HepG2 (cell line): Measurements from ENCODE around the gene CBY2. TPM values are rescaled to one million over a fixed set of nuclear protein-coding genes. Genes with fewer than 3 reads are reported as not detected.

Source experiments
- ATAC-seq: fragments of 200-7000 bp; cut with Tn5 transposase; 3 replicates; pipeline ENCODE4 v1.9.1; 2020; ENCODE audit warnings: mild to moderate bottlenecking, moderate library complexity
- BruUV-seq: library from RNA; stranded (reverse); fragments of 400-500 nt; replicated peaks from 2 replicates; lab custom pipeline; 2021; lab: Mats Ljungman, UMichigan
- CTCF ChIA-PET: fragments of 300-600 bp; formaldehyde crosslinking; extraction: SDS; loops from one replicate; lab custom pipeline; 2021; ENCODE audit warnings: low total read pairs, inconsistent platforms, low intra/inter-chr PET ratio; lab: Yijun Ruan, JAX
- POLR2A ChIA-PET: fragments of 350-600 bp; sonication (Branson Sonifier 250); formaldehyde crosslinking; loops from one replicate; lab custom pipeline; 2020; ENCODE audit warnings: antibody characterized with exemption, inconsistent platforms; lab: Yijun Ruan, JAX
- DNase-seq: peaks from one replicate; pipeline ENCODE4 v3.0.0-alpha.2; 2015; ENCODE audit warnings: low spot score
- FAIRE-seq: peaks from 3 replicates; lab custom pipeline; 2011; peaks lifted over from hg19 to GRCh38; lab: Jason Lieb, UNC
- H2AFZ ChIP-seq: one replicate; pipeline ENCODE4 v1.6.1; 2011; ENCODE audit warnings: low read length, inconsistent platforms
- H3K27ac ChIP-seq: fragments of 300-600 bp; 3 replicates; pipeline ENCODE4 v1.8.0; 2011; ENCODE audit warnings: mixed run types, mild to moderate bottlenecking, mixed read lengths, low read length, inconsistent platforms; ENCODE audit not compliant: insufficient read depth; ENCODE audit errors: extremely low read length
- H3K27me3 ChIP-seq, 2 experiments: fragments of 200-600 bp in 1 of 2; 2 replicates in 1 of 2; 3 replicates in 1 of 2; pipeline versions ENCODE4 v1.6.0 to v1.8.0; 2011; ENCODE audit warnings: low read length in 2 of 2, mild to moderate bottlenecking in 2 of 2, moderate library complexity in 2 of 2, inconsistent platforms in 1 of 2; ENCODE audit not compliant: insufficient read depth in 2 of 2, control insufficient read depth in 1 of 2
- H3K36me3 ChIP-seq, 2 experiments: fragments of 200-600 bp in 1 of 2; replicated peaks in 1 of 2; 2 replicates in 1 of 2; 3 replicates in 1 of 2; pipeline versions ENCODE4 v1.5.1 to v1.8.0; 2011; ENCODE audit warnings: low read length in 2 of 2, inconsistent platforms in 1 of 2; ENCODE audit not compliant: insufficient read depth in 2 of 2, control insufficient read depth in 1 of 2
- H3K4me1 ChIP-seq: 2 replicates; pipeline ENCODE4 v1.5.1; 2012; ENCODE audit warnings: low read length, inconsistent platforms; ENCODE audit not compliant: insufficient read depth
- H3K4me2 ChIP-seq: 2 replicates; pipeline ENCODE4 v1.6.0; 2011; ENCODE audit warnings: low read depth, low read length, inconsistent platforms
- H3K4me3 ChIP-seq, 3 experiments: fragments of 200-600 bp in 1 of 3; sonication (generic), shearing (Covaris generic) in 1 of 3; replicated peaks in 1 of 3; 2 replicates each; pipeline ENCODE4 v1.5.1; 2011 to 2016; ENCODE audit warnings: low read length in 3 of 3, inconsistent platforms in 2 of 3, low read depth in 2 of 3, mild to moderate bottlenecking in 2 of 3, control low read depth in 1 of 3, mixed read lengths in 1 of 3; ENCODE audit not compliant: insufficient read depth in 1 of 3
- H3K79me2 ChIP-seq: one replicate; pipeline ENCODE4 v1.6.1; 2011; ENCODE audit warnings: low read length, inconsistent platforms; ENCODE audit not compliant: insufficient read depth
- H3K9ac ChIP-seq: 2 replicates; pipeline ENCODE4 v1.6.0; 2011; ENCODE audit warnings: mild to moderate bottlenecking, low read depth, low read length, inconsistent platforms; ENCODE audit not compliant: insufficient read depth
- H3K9me3 ChIP-seq: 2 replicates; pipeline ENCODE4 v1.5.1; 2012; ENCODE audit warnings: mild to moderate bottlenecking, low read length
- H4K20me1 ChIP-seq: 2 replicates; pipeline ENCODE4 v1.6.0; 2011; ENCODE audit warnings: inconsistent platforms, mild to moderate bottlenecking, low read length, moderate library complexity; ENCODE audit not compliant: insufficient read depth
- ATF7-NPFF ChIP-seq: sonication (generic); formaldehyde crosslinking; IDR thresholded peaks from 2 replicates; pipeline ENCODE4 v1.8.1; 2023; ENCODE audit warnings: mild to moderate bottlenecking, low read depth, missing genetic modification reagents, moderate library complexity
- ATRX ChIP-seq: sonication (generic); formaldehyde crosslinking; IDR thresholded peaks from 2 replicates; pipeline ENCODE4 v1.4.0; 2020; ENCODE audit warnings: missing genetic modification reagents, borderline replicate concordance
- FOSL1 ChIP-seq: sonication (generic); formaldehyde crosslinking; IDR thresholded peaks from 2 replicates; pipeline ENCODE4 v1.9.0; 2021; ENCODE audit warnings: missing genetic modification reagents, borderline replicate concordance
- IKZF5 ChIP-seq: IDR thresholded peaks from 2 replicates; pipeline ENCODE4 v1.6.1; 2018; ENCODE audit warnings: missing genetic modification reagents, mild to moderate bottlenecking, missing compliant biosample characterization
- KLF13 ChIP-seq: sonication (generic); formaldehyde crosslinking; IDR thresholded peaks from 2 replicates; pipeline ENCODE4 v1.4.0; 2020; ENCODE audit warnings: mild to moderate bottlenecking, missing genetic modification reagents
- MXD4 ChIP-seq: IDR thresholded peaks from 2 replicates; pipeline ENCODE4 v1.6.1; 2016; ENCODE audit warnings: mild to moderate bottlenecking, missing biosample characterization, missing genetic modification reagents
- PATZ1 ChIP-seq: sonication (generic); formaldehyde crosslinking; IDR thresholded peaks from 2 replicates; pipeline ENCODE4 v1.4.0; 2020; ENCODE audit warnings: missing genetic modification reagents
- RERE ChIP-seq: IDR thresholded peaks from 2 replicates; pipeline ENCODE4 v1.6.1; 2016; ENCODE audit warnings: low read depth, missing genetic modification reagents, missing compliant biosample characterization
- RFX3 ChIP-seq: IDR thresholded peaks from 2 replicates; pipeline ENCODE4 v1.6.1; 2016; ENCODE audit warnings: missing biosample characterization, missing genetic modification reagents
- SIX4 ChIP-seq: sonication (generic); formaldehyde crosslinking; IDR thresholded peaks from 2 replicates; pipeline ENCODE4 v1.4.0; 2020; ENCODE audit warnings: missing genetic modification reagents
- SMARCE1 ChIP-seq: fragments of 450-650 bp; IDR thresholded peaks from 2 replicates; pipeline ENCODE4 v1.6.1; 2017; ENCODE audit warnings: borderline replicate concordance
- SRSF9 ChIP-seq: fragments of 200-400 bp; formaldehyde crosslinking; IDR thresholded peaks from 2 replicates; pipeline ENCODE4 v1.6.1; 2018; ENCODE audit warnings: borderline replicate concordance, mild to moderate bottlenecking, low read depth, low read length; ENCODE audit not compliant: insufficient read depth, poor library complexity, severe bottlenecking
- TBL1XR1 ChIP-seq: fragments of 150-350 bp; IDR thresholded peaks from 2 replicates; pipeline ENCODE4 v1.6.1; 2014; ENCODE audit warnings: borderline replicate concordance, low read length; ENCODE audit not compliant: partially characterized antibody
- ZNF234 ChIP-seq: sonication (generic); formaldehyde crosslinking; conservative IDR thresholded peaks from 2 replicates; pipeline ENCODE4 v1.5.1; 2020; ENCODE audit warnings: mild to moderate bottlenecking, missing genetic modification reagents
- ZNF333 ChIP-seq: sonication (generic); formaldehyde crosslinking; IDR thresholded peaks from 2 replicates; pipeline ENCODE4 v1.4.0; 2020; ENCODE audit warnings: mild to moderate bottlenecking, missing genetic modification reagents, borderline replicate concordance
- WGBS: methylation state at CpG from one replicate; pipeline ENCODE4 v1.1.6; 2017; ENCODE audit warnings: low lambda C conversion rate; 5-methylcytosine and 5-hydroxymethylcytosine counted together
- in situ Hi-C: cut with HindIII; loops from 2 replicates; pipeline ENCODE4 v1.10.0; 2017; ENCODE audit warnings: low pct_unique_long_range_greater_than_20kb; ENCODE audit not compliant: extremely low pct_ligation_motif_present
- intact Hi-C: fragments of 100-400 bp; cut with micrococcal nuclease; formaldehyde crosslinking; loops from one replicate; pipeline ENCODE4 v1.10.0; 2022; ENCODE audit not compliant: unreplicated experiment
- polyA plus RNA-seq, 8 experiments: library from polyadenylated mRNA; depleted of rRNA in 3 of 8; stranded (reverse) in 7 of 8; unstranded in 1 of 8; fragments of >200 nt; fragmentation: Illumina TruSeq in 4 of 8; extraction: Trizol in 4 of 8; gene quantifications; 2 replicates each; pipeline versions ENCODE4 v1.2.1 to v1.2.3, GENCODE V29; 2011 to 2016; ENCODE audit warnings: low read depth in 4 of 8, missing spikeins in 1 of 8, mixed read lengths in 1 of 8; ENCODE audit not compliant: insufficient read depth in 1 of 8
- total RNA-seq, 5 experiments: library from RNA; depleted of rRNA; stranded (reverse); fragments of >200 nt; fragmentation: Illumina TruSeq; extraction: Trizol; gene quantifications; 2 replicates each; pipeline ENCODE4 v1.2.3, GENCODE V29; 2016; ENCODE audit warnings: low read depth in 1 of 5

CBY2 gene
- total and polyA plus RNA-seq, 2 of the 13 experiments (the other 11 are each of a cell fraction or from before 2014, with no cell fraction given) = not detected

GRCh38 chr13:45715351-45715750 lies 13.2 kb downstream of the CBY2 start (continued):
- TF ChIP-seq RERE (CRISPR knock-in tag) = no peak
- TF ChIP-seq, all 625 proteins: peak for 0

- no peak overlapping the region for H3K4me2 ChIP-seq
- WGBS = 0% methylated on average over 1 of the region's 1 CpG
- no peaks in the 10 kb centered on the region for H3K4me1 ChIP-seq
- FAIRE-seq = no peak
- H3K4me3 ChIP-seq = no peak overlapping the region
- H3K9ac ChIP-seq = no peak overlapping the region
- no peak for DNase-seq
- H3K27ac ChIP-seq = no peak overlapping the region
- in situ Hi-C loops = no loop called here
- no peaks in the 10 kb centered on the region for H4K20me1 ChIP-seq
- H3K9me3 ChIP-seq = no peaks in the 10 kb centered on the region
- no peak for ATAC-seq
- POLR2A ChIA-PET = no interaction called here
- no peaks in the 10 kb centered on the region for H3K79me2 ChIP-seq
- H3K36me3 ChIP-seq = no peaks in the 10 kb centered on the region
- CTCF ChIA-PET = interaction anchor here (0.9 to 1.2 kb wide), 2 partner anchors 94 to 206 kb away, joined by 4 read pairs; no protein-coding TSS in a partner anchor
- intact Hi-C loops = loop anchor here (5.0 kb wide), 1 partner anchor 205 kb away; no protein-coding TSS in a partner anchor
- no TSS peak for BruUV-seq
- peaks cover 0 to 16% of the 10 kb centered on the region in 2 experiments; a peak in 2 of 5 replicates for H3K27me3 ChIP-seq
- H2AFZ ChIP-seq = no peak overlapping the region
- no peak for TF ChIP-seq SMARCE1
- no peak for TF ChIP-seq RFX3
- TF ChIP-seq ATF7-NPFF (CRISPR knock-in tag) = no peak
- TF ChIP-seq SRSF9 = no peak
- TF ChIP-seq SIX4 (CRISPR knock-in tag) = no peak
- no peak for TF ChIP-seq ZNF234 (CRISPR knock-in tag)
- no peak for TF ChIP-seq ATRX (CRISPR knock-in tag)
- TF ChIP-seq IKZF5 (CRISPR knock-in tag) = no peak
- TF ChIP-seq MXD4 = no peak
- TF ChIP-seq ZNF333 (CRISPR knock-in tag) = no peak
- no peak for TF ChIP-seq KLF13
- TF ChIP-seq PATZ1 (CRISPR knock-in tag) = no peak
- no peak for TF ChIP-seq TBL1XR1
- TF ChIP-seq FOSL1 (CRISPR knock-in tag) = no peak
Measured at GRCh38 chr13:45717349-45717748, 15.2 kb downstream of the CBY2 start.
